Central memory CD8-positive, alpha-beta T cell (primary cell): ENCODE data around the gene CRISPLD2.

Experiments
- ATAC-seq: fragments of 150-1000 bp; cut with Tn5 transposase; replicated peaks from 2 replicates; pipeline ENCODE4 v1.10.0; 2022; ENCODE audit warnings: mild to moderate bottlenecking, moderate FRiP score, moderate number of reproducible peaks; ENCODE audit not compliant: poor library complexity, severe bottlenecking; ENCODE audit errors: extremely low read depth
- DNase-seq, 2 donors: peaks; one replicate each; pipeline ENCODE4 v3.0.0; 2021; ENCODE audit warnings: low spot score in 2 of 2
- H3K27ac Mint-ChIP-seq: one replicate; pipeline ENCODE4 v1.8.0; 2022; ENCODE audit warnings: low read depth, mild to moderate bottlenecking, moderate library complexity, mixed read lengths
- H3K27me3 Mint-ChIP-seq: one replicate; pipeline ENCODE4 v1.8.0; 2022; ENCODE audit warnings: mixed read lengths
- H3K36me3 Mint-ChIP-seq: one replicate; pipeline ENCODE4 v1.8.0; 2022; ENCODE audit warnings: mild to moderate bottlenecking, moderate library complexity, mixed read lengths; ENCODE audit not compliant: insufficient read depth
- H3K4me1 Mint-ChIP-seq: one replicate; pipeline ENCODE4 v1.8.0; 2022; ENCODE audit warnings: mixed read lengths
- H3K4me3 Mint-ChIP-seq: one replicate; pipeline ENCODE4 v1.8.0; 2022; ENCODE audit warnings: mild to moderate bottlenecking, moderate library complexity, mixed read lengths
- H3K9me3 Mint-ChIP-seq: one replicate; pipeline ENCODE4 v1.8.0; 2022; ENCODE audit warnings: mixed read lengths

CRISPLD2 gene

GRCh38 chr16:84952335-84953189 lies 132.8 kb downstream of the CRISPLD2 start:
- Mint-ChIP-seq H3K27me3 (no peaks in the 10 kb centered on the region), H3K4me3 (no peak overlapping the region), H3K27ac (no peak overlapping the region), H3K4me1 (peaks cover 5% of the 10 kb centered on the region), H3K9me3 (no peaks in the 10 kb centered on the region), H3K36me3 (peaks cover 1% of the 10 kb centered on the region)
- peak; percentile 55 to 63 for DNase-seq
- peak; percentile 76 for ATAC-seq

- H3K9me3 Mint-ChIP-seq: no peaks in the 10 kb centered on the region
- H3K36me3 Mint-ChIP-seq: peaks cover 1% of the 10 kb centered on the region
- no peak overlapping the region for H3K4me3 Mint-ChIP-seq
- ATAC-seq: no peak
- peaks cover 5% of the 10 kb centered on the region for H3K4me1 Mint-ChIP-seq
- H3K27me3 Mint-ChIP-seq: no peaks in the 10 kb centered on the region
- no peak overlapping the region for H3K27ac Mint-ChIP-seq
- DNase-seq: no peak
These were observed 133.5 kb downstream of the CRISPLD2 start for GRCh38 chr16:84953190-84953746.

GRCh38 chr16:84955427-84955826 lies 135.6 kb downstream of the CRISPLD2 start:
- Mint-ChIP-seq H3K4me1 (no peaks in the 10 kb centered on the region), H3K27ac (no peak overlapping the region), H3K27me3 (no peaks in the 10 kb centered on the region), H3K36me3 (peaks cover 1% of the 10 kb centered on the region), H3K9me3 (no peaks in the 10 kb centered on the region), H3K4me3 (no peak overlapping the region)
- no peak for DNase-seq
- no peak for ATAC-seq

GRCh38 chr16:84957192-84957591 lies 137.4 kb downstream of the CRISPLD2 start:
- H3K4me3 Mint-ChIP-seq: no peak overlapping the region
- no peak overlapping the region for H3K27ac Mint-ChIP-seq
- H3K9me3 Mint-ChIP-seq: no peaks in the 10 kb centered on the region
- no peaks in the 10 kb centered on the region for H3K4me1 Mint-ChIP-seq
- H3K36me3 Mint-ChIP-seq: peaks cover 1% of the 10 kb centered on the region
- H3K27me3 Mint-ChIP-seq: peaks cover 10% of the 10 kb centered on the region
- no peak for ATAC-seq
- no peak for DNase-seq

- Mint-ChIP-seq H3K27me3 (peaks cover 12% of the 10 kb centered on the region), H3K4me1 (no peaks in the 10 kb centered on the region), H3K9me3 (no peaks in the 10 kb centered on the region), H3K36me3 (peaks cover 1% of the 10 kb centered on the region), H3K27ac (no peak overlapping the region), H3K4me3 (no peak overlapping the region)
- ATAC-seq (no peak), DNase-seq (no peak)
These were observed 138.0 kb downstream of the CRISPLD2 start for GRCh38 chr16:84957792-84958191.
